ENCODE results near the gene FKBP2. TPM values are rescaled to one million over a fixed set of nuclear protein-coding genes. Genes with fewer than 3 reads are reported as not detected.

Gene FKBP2
- total and polyA plus RNA-seq, 8 donors: 37.8 to 344 (median 53.3) TPM

GRCh38 chr11:64206457-64207255, 34.2 kb upstream of the FKBP2 start, which contains the start of gene FERMT3:
Gene FERMT3, plus strand, starts transcription at chr11:64206721. Its CDS starts 644 bp downstream, at chr11:64207365.
- DNase-seq (peak in 3 of 6 donors; percentile 50 to 60 (median 50)), ATAC-seq (peak in 3 of 4 donors; percentile 32 to 54 (median 43)), FAIRE-seq (no peak)
- peaks cover 0 to 22% (median 15%) of the 10 kb centered on the region in 3 donors for H3K36me3 ChIP-seq
- H3K9me3 ChIP-seq: no peaks in the 10 kb centered on the region
- peak within 1 kb of the TSS in 1 of 4 donors; percentile 40 for H3K4me3 ChIP-seq
- 81 to 83% methylated on average over 24 to 27 of the region's 27 CpGs for WGBS, 2 donors
- peak within 1 kb of the TSS in 2 of 4 donors; percentile 68 to 75 for H3K27ac ChIP-seq
- TF ChIP-seq CTCF (IDR thresholded peaks at IDR 0.05): no peak
- intact Hi-C loops (cut with DNase I): loop anchor here in 2 of 3 donors (5.0 to 10.0 kb wide), 3 partner anchors 56 to 88 kb away; partner anchors contain the start of gene KCNK4 (in 2 of the 2)
- no peaks in the 10 kb centered on the region for H3K27me3 ChIP-seq
- peaks cover 0 to 3% (median 0%) of the 10 kb centered on the region in 3 donors for H3K4me1 ChIP-seq

GRCh38 chr11:64207256-64208085, 33.4 kb upstream of the FKBP2 start:
- H3K36me3 ChIP-seq: peaks cover 0 to 17% (median 15%) of the 10 kb centered on the region in 3 donors
- no peak for FAIRE-seq
- H3K27ac ChIP-seq: peak overlapping the region in 3 of 4 donors; percentile 22 to 75 (median 68)
- TF ChIP-seq CTCF (IDR thresholded peaks at IDR 0.05): no peak
- intact Hi-C loops (cut with DNase I): loop anchor here in 2 of 3 donors (5.0 to 10.0 kb wide), 3 partner anchors 55 to 87 kb away; partner anchors contain the start of gene KCNK4 (in 2 of the 2)
- ATAC-seq: peak in 3 of 4 donors; percentile 17 to 37 (median 35)
- H3K4me3 ChIP-seq: peak overlapping the region in 1 of 4 donors; percentile 40
- no peaks in the 10 kb centered on the region for H3K27me3 ChIP-seq
- no peaks in the 10 kb centered on the region for H3K9me3 ChIP-seq
- DNase-seq: peak in 4 of 6 donors; percentile 36 to 74 (median 54)
- WGBS, 2 donors: 78 to 79% methylated on average over 28 to 30 of the region's 30 CpGs
- peaks cover 0 to 3% (median 0%) of the 10 kb centered on the region in 3 donors for H3K4me1 ChIP-seq

GRCh38 chr11:64208086-64208795, 32.7 kb upstream of the FKBP2 start:
- ATAC-seq: no peak
- Histone ChIP-seq H3K4me1 (peaks cover 0 to 3% (median 0%) of the 10 kb centered on the region in 3 donors), H3K27ac (peak overlapping the region in 3 of 4 donors; percentile 22 to 75 (median 68)), H3K36me3 (peaks cover 0 to 10% (median 9%) of the 10 kb centered on the region in 3 donors), H3K27me3 (no peaks in the 10 kb centered on the region), H3K4me3 (peak overlapping the region in 1 of 4 donors; percentile 40), H3K9me3 (no peaks in the 10 kb centered on the region)
- peak in 2 of 6 donors; percentile 13 to 58 for DNase-seq
- intact Hi-C loops (cut with DNase I): loop anchor here in 2 of 3 donors (5.0 to 10.0 kb wide), 3 partner anchors 54 to 87 kb away; partner anchors contain the start of gene KCNK4 (in 2 of the 2)
- TF ChIP-seq CTCF (IDR thresholded peaks at IDR 0.05): no peak
- no peak for FAIRE-seq
- 89 to 91% methylated on average over 23 of the region's 23 CpGs for WGBS, 2 donors

GRCh38 chr11:64208796-64209562, 31.9 kb upstream of the FKBP2 start:
- no peak for FAIRE-seq
- peak in 2 of 6 donors; percentile 14 to 63 for DNase-seq
- peaks cover 0 to 2% (median 2%) of the 10 kb centered on the region in 3 donors for H3K36me3 ChIP-seq
- H3K9me3 ChIP-seq: no peaks in the 10 kb centered on the region
- peaks cover 0 to 3% (median 0%) of the 10 kb centered on the region in 3 donors for H3K4me1 ChIP-seq
- WGBS, 2 donors: 88% methylated on average over 18 of the region's 18 CpGs
- H3K4me3 ChIP-seq: no peak overlapping the region
- no peaks in the 10 kb centered on the region for H3K27me3 ChIP-seq
- no peak for ATAC-seq
- TF ChIP-seq CTCF (IDR thresholded peaks at IDR 0.05): no peak
- intact Hi-C loops (cut with DNase I): loop anchor here in 2 of 3 donors (5.0 to 10.0 kb wide), 3 partner anchors 53 to 86 kb away; partner anchors contain the start of gene KCNK4 (in 2 of the 2)
- H3K27ac ChIP-seq: no peak overlapping the region

Data from pancreas (tissue), 10 donors.